GM21737 (cell line): ENCODE data around the gene PLCB3.
A peak's percentile ranks its signal among the peaks of the same experiment; 100 is the strongest.
"Not testable (repeated sequence)": the region's sequence is repeated elsewhere in the genome, so short reads cannot be mapped to it uniquely, and the experiment has no call there.

Experiments used
- ATAC-seq: cut with Tn5 transposase; IDR thresholded peaks from one replicate; pipeline ENCODE4 v1.9.1; 2021; ENCODE audit warnings: mild to moderate bottlenecking, moderate library complexity; ENCODE audit not compliant: unreplicated experiment

The PLCB3 gene

DNA sequence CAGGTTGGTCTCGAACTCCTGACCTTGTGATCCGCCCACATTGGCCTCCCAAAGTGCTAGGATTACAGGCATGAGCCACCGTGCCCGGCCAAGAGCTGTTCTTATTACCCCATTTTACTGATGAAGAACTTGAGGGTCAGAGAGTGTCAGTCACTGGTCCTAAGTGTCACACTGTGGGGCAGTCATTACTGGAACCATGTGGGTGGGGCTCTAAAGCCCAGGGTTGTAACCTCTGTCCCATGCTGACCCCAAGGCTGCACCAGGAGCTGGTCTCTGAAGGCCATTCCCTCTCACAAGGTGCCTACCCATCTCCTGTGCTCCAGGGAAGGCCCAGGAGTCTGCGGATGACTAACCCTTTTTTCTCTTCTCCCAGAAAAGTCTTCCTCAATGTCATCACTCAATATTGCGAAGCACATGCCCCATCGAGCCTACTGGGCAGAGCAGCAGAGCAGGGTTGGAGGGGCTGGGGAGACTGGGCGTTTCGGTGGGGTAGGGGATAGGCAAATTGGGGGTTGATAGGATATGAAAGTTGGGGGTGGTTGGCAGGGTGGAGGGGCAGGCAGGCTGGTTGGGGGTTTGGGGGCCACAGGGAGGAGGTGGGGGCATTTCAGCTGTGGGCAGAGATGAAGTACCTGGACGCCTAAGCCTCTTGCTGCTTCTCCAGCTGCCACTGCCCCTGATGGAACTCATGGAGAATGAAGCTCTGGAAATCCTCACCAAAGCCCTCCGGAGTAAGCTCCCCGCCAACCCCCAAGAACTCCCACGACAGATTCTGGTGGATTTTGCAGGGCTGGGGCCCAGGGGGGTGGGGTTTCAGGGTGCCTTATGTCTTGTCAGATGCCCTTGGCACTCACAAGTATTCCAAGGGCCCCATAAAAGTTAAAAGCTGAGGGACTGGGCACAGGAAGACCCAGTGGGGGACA, 52.0 kb downstream of the PLCB3 start:
- ATAC-seq = no peak

DNA sequence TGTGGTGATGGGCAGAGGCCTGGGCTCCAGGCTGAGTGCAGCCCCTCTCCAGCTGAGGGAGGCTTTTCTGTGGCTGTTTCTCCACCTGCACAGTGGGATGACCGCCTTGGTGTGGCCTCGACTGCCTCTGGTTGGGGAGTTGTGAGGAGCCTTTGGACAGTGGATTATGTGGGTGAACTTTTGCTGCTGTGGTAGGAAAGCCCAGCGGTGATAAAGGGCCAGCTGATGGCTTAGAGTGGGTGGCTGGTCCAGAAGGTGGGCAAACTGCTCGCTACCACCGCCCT, 52.6 kb downstream of the PLCB3 start:
- ATAC-seq = no peak

DNA sequence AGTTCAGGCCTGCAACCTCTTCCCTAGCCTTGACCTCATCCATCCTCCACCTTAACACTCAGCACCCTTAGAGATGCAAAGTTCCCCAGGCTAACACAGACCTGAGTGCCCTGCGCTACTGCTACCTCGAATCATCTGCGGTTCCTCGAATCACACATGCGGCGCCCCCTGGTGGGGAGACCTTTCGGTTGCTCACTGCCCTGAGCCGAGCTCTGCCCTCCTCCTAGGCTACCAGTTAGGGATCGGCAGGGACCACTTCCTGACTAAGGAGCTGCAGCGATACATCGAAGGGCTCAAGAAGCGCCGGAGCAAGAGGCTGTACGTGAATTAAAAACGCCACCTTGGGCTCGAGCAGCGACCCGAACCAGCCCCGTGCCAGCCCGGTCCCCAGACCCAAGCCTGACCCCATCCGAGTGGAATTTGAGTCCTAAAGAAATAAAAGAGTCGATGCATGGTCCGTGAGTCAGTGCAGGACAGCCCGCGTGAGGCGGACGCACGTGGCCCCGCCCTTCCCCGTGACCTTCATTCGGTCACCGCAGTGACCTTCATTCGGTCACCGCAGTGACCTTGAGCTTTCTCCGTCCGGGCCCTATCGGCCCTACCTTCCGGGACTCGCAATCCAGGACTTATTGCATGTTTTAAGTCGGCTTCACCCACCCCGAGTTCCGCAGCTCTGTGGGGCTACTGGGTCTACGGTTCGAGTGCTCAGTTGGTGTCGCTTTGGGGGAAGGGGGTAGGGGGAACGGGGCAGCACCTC, 53.2 kb downstream of the PLCB3 start:
- ATAC-seq = peak; percentile 16

GRCh38 chr11:64305075-64305690, 53.9 kb downstream of the PLCB3 start, which contains the start of gene ESRRA:
Gene ESRRA, plus strand, starts transcription at chr11:64305524. Its CDS starts 1,656 bp downstream, at chr11:64307180.
- ATAC-seq = peak; percentile 64

DNA sequence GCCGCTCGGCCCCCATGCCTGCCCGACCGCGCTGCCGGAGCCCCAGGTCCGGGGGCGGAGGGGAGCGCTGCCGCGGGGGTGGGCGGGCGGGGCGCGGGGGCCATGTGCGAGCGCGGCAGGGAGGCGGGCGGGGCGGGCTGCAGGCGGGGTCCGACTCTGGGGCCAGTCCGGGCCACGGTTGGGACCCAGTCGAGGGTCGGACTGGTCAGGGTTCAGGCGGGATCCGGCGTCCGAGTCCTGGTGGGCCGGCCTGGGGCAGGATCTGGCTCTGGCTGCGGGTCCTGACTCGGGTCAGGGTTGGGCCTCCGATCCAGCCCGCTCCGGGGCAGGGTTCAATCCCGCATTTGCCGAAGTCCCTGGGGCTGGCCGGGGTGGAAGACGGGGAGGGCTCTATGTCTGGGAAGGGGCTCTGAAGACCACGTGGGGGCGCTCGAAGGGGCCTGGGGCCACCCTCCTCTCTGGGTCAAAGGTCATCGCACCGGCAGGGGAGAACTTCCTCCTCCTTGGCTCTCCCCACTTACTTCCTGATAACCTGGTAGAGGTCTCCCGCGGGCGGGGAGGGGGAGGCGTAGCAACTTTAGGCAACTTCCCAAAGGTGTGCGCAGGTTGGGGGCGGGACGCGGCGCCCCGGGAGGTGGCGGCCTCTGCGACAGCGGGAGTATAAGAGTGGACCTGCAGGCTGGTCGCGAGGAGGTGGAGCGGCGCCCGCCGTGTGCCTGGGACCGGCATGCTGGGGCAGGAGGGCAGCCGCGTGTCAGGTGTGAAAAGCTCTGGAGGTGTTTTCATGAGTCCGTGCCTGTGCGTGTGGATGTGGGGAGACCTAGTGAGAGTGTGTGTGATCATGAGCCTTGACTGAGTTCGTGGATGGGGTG, 54.6 kb downstream of the PLCB3 start:
- peak; percentile 21 for ATAC-seq

DNA sequence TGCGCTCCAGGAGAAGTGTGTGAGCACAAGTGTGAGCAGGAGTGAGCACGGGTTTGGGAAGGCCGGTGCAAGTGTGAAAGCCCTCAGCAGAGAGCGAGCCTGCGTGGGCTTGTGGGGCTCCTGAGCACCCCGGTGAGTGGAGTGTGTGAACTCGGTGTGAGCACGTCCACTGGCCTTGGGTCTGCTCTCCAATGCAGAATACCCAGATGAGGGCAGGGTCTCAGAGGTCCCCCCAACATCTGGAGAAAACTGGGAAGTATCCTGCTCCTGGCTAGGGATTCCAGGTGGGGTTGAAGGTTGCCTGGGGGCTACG, 55.2 kb downstream of the PLCB3 start:
- no peak for ATAC-seq

DNA sequence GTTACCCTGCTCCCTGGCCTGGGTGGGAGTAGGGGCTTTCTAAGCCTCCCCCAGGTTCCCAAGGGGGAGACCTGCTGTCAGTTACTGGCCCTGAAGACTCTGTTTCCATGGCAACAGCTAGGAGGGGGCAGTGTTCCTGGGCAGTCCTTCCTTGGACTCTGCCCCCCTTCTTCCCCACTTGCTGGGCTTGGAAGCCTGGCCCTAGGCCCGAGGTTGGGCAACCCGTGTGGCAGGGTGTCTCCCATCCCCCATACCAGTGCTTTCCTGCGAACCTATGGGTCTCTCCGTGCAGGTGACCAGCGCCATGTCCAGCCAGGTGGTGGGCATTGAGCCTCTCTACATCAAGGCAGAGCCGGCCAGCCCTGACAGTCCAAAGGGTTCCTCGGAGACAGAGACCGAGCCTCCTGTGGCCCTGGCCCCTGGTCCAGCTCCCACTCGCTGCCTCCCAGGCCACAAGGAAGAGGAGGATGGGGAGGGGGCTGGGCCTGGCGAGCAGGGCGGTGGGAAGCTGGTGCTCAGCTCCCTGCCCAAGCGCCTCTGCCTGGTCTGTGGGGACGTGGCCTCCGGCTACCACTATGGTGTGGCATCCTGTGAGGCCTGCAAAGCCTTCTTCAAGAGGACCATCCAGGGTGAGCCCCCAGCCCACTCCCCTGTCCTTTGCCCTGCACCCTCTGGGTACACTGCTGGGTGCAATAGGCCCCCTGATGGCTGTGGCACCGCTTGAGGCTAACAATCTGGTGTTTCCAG, 55.7 kb downstream of the PLCB3 start:
- no peak for ATAC-seq

DNA sequence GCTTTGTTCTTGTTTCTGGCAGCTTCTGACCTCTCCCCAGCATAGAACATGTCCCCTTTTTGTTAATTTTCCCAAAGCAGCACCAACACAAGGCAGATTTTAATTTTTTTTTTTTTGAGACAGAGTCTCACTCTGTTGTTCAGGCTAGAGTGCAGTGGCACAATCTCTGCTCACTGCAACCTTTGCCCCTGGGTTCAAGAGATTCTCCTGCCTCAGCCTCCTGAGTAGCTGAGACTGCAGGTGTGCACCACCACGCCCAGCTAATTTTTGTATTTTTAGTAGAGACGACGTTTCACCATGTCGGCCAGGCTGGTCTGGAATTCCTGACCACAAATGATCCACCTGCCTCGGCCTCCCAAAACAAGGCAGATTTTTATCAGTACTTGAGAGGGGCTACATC, 56.5 kb downstream of the PLCB3 start:
- ATAC-seq = not testable (repeated sequence)

DNA sequence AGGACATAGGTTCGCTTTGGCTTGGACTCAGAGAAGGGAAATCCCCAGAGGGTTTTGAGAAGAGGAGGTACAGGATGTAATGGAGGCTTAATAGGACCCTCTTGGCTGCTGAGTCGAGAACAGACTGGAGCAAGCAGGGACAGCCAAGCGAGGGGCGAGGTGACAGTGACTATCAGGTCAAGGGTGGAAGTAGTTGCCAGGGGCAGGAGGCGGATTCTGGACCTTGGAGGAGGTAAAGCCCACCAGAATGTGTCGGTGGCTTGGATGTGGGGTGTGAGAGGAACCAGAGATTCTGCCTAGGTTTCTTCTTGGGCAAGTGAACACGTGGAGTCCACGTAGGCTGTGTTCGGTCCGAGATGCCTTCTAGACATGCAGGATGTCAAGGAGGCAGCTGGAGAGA, 61.6 kb downstream of the PLCB3 start:
- no peak for ATAC-seq

GRCh38 chr11:64313491-64314145, 62.3 kb downstream of the PLCB3 start:
- no peak for ATAC-seq

GRCh38 chr11:64314146-64314804, 62.9 kb downstream of the PLCB3 start:
- ATAC-seq = no peak

DNA sequence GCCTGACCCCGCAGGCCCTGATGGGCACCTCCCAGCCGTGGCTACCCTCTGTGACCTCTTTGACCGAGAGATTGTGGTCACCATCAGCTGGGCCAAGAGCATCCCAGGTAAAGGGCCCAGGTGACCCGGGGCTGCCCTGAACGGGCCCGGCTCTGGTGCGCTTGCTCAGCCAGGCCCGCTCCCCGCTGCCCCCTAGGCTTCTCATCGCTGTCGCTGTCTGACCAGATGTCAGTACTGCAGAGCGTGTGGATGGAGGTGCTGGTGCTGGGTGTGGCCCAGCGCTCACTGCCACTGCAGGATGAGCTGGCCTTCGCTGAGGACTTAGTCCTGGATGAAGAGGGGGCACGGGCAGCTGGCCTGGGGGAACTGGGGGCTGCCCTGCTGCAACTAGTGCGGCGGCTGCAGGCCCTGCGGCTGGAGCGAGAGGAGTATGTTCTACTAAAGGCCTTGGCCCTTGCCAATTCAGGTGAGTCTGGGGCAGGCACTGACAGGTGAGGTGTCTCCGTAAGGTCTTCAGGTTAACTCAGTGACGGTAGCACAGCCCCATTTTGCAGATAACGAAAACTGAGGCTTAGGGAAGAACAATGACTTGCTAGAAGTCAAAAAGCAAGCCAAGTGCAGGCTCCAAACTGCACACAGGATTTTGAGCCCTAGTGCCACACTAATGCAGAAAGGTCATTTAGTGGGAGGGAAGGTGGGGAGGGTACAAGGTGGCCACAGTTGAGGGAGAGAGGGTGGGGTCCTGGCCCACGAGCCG, 63.7 kb downstream of the PLCB3 start:
- no peak for ATAC-seq

- not testable (repeated sequence) for ATAC-seq
Observed at GRCh38 chr11:64315667-64316526, 64.6 kb downstream of the PLCB3 start.

GRCh38 chr11:64316672-64317324, 65.5 kb downstream of the PLCB3 start:
- no peak for ATAC-seq

- peak; percentile 46 for ATAC-seq
Observed at GRCh38 chr11:64317325-64317960, 66.1 kb downstream of the PLCB3 start, which contains the start of gene TRMT112. Gene TRMT112, minus strand, starts transcription at chr11:64317559. Its CDS starts 33 bp downstream, at chr11:64317526.
